ENCODE results near the gene AKT3. TPM values are rescaled to one million over a fixed set of nuclear protein-coding genes. Genes with fewer than 3 reads are reported as not detected.

Gene AKT3
- total RNA-seq (10 to 100 TPM; 80.4 to 88.5 TPM), total RNA-seq (28.0 to 374 (median 157) reads per million in 172 experiments)
- polyA plus RNA-seq (2013, experiment 1 of 2), result 21.0 TPM
- polyA plus RNA-seq (2013, experiment 2 of 2), result 27.3 TPM

DNA sequence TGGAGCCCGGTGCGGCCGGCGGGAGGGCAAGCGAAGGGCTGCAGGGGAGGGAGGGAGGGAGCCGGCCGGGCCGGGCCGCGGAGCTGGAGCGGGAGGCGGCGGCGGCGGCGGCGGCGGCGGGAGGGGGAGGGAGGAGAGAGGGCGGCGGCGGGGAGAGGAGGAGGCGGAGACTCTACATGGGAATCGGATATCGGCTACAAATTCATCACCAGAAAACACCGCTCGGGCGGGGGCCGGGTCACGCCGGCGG, at the start of gene AKT3:
Gene AKT3 (minus strand): TSS at position 42 of the 250 bp plus-strand sequence. CDS start 7,073 bp downstream, outside the sequence.
- no peaks in the 10 kb centered on the region for H3K9me3 ChIP-seq (ENCODE audit: control insufficient read depth in 1 of 2, insufficient read depth in 1 of 2, low read length in 2 of 2)
- ChIA-PET CTCF (interaction anchor here (1.1 kb wide), 1 partner anchor 12 kb away, joined by 3 read pairs; no protein-coding TSS in a partner anchor), POLR2A (interaction anchor here (0.6 to 3.1 kb wide), 3 partner anchors 11 to 464 kb away, joined by 3 to 28 read pairs (median 17); no protein-coding TSS in a partner anchor)
- peak within 1 kb of the TSS; percentile 61 to 92 for H3K27ac ChIP-seq (ENCODE audit: low read depth in 1 of 2, low read length in 2 of 2)
- H3K4me3 ChIP-seq (ENCODE audit: low read length), result peak within 1 kb of the TSS; percentile 64
- ATAC-seq (ENCODE audit: poor library complexity) (peak; percentile 62), DNase-seq (peak in 4 of 14 experiments; percentile 77 to 90 (median 82))
- peaks cover 16% of the 10 kb centered on the region for H3K36me3 Mint-ChIP-seq (ENCODE audit: low read depth)
- TF ChIP-seq, protein P1, sequence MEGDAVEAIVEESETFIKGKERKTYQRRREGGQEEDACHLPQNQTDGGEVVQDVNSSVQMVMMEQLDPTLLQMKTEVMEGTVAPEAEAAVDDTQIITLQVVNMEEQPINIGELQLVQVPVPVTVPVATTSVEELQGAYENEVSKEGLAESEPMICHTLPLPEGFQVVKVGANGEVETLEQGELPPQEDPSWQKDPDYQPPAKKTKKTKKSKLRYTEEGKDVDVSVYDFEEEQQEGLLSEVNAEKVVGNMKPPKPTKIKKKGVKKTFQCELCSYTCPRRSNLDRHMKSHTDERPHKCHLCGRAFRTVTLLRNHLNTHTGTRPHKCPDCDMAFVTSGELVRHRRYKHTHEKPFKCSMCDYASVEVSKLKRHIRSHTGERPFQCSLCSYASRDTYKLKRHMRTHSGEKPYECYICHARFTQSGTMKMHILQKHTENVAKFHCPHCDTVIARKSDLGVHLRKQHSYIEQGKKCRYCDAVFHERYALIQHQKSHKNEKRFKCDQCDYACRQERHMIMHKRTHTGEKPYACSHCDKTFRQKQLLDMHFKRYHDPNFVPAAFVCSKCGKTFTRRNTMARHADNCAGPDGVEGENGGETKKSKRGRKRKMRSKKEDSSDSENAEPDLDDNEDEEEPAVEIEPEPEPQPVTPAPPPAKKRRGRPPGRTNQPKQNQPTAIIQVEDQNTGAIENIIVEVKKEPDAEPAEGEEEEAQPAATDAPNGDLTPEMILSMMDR (IDR thresholded peaks at IDR 0.05), result no peak
- H3K27me3 ChIP-seq (ENCODE audit: control insufficient read depth in 1 of 2, insufficient read depth in 2 of 2, low read length in 2 of 2), result no peaks in the 10 kb centered on the region
- peaks cover 44% of the 10 kb centered on the region for H3K4me1 Mint-ChIP-seq (ENCODE audit: low read depth)
- peak within 1 kb of the TSS; percentile 99 for H3K4me3 Mint-ChIP-seq
- H3K9me3 Mint-ChIP-seq, result no peaks in the 10 kb centered on the region
- H3K4me1 ChIP-seq (ENCODE audit: insufficient read depth, low read length), result peaks cover 6% of the 10 kb centered on the region
- H3K27ac Mint-ChIP-seq, result peak within 1 kb of the TSS; percentile 100
- H3K27me3 Mint-ChIP-seq, result no peaks in the 10 kb centered on the region
- intact Hi-C loops (cut with DNase I, micrococcal nuclease), result loop anchor here (1.0 to 10.0 kb wide), 2 partner anchors 198 to 225 kb away; no protein-coding TSS in a partner anchor
- no peaks in the 10 kb centered on the region for H3K36me3 ChIP-seq (ENCODE audit: insufficient read depth, low read length)

DNA sequence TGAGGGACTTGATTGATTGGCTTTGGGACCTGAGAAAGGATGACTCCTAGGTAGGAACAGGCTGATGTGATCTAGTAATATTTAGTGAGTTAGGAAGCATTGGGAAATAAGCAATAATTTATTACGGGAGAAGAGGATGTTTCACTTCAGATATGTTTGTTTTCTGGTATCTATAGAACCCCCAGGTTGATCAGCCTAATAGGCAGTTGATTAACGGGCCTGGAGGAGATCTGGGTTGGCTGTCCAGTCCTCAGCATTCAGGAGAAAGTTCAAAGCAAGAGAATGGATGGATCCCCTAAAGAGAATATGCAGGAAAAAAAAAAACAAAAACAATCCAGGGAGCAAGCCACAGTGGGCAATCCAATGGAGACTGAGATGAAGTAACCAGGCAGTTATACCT, 48.2 kb upstream of the AKT3 start:
- ATAC-seq (ENCODE audit: poor library complexity), result no peak
- no peak overlapping the region for H3K27ac ChIP-seq (ENCODE audit: low read depth in 1 of 2, low read length in 2 of 2)
- H3K4me1 ChIP-seq (ENCODE audit: insufficient read depth, low read length), result no peaks in the 10 kb centered on the region
- H3K4me3 Mint-ChIP-seq, result no peak overlapping the region
- peaks cover 21% of the 10 kb centered on the region for H3K27me3 Mint-ChIP-seq
- POLR2A ChIA-PET, result no interaction called here
- no peak for DNase-seq
- H3K9me3 Mint-ChIP-seq, result no peaks in the 10 kb centered on the region
- no peaks in the 10 kb centered on the region for H3K36me3 Mint-ChIP-seq (ENCODE audit: low read depth)
- intact Hi-C loops (cut with DNase I, micrococcal nuclease), result no loop called here
- CTCF ChIA-PET, result no interaction called here
- H3K36me3 ChIP-seq (ENCODE audit: insufficient read depth, low read length), result no peaks in the 10 kb centered on the region
- H3K4me1 Mint-ChIP-seq (ENCODE audit: low read depth), result no peaks in the 10 kb centered on the region
- TF ChIP-seq, protein P1 (IDR thresholded peaks at IDR 0.05), result no peak
- H3K9me3 ChIP-seq (ENCODE audit: control insufficient read depth in 1 of 2, insufficient read depth in 1 of 2, low read length in 2 of 2), result no peaks in the 10 kb centered on the region
- H3K27ac Mint-ChIP-seq, result no peak overlapping the region
- no peak overlapping the region for H3K4me3 ChIP-seq (ENCODE audit: low read length)
- no peaks in the 10 kb centered on the region for H3K27me3 ChIP-seq (ENCODE audit: control insufficient read depth in 1 of 2, insufficient read depth in 2 of 2, low read length in 2 of 2)

DNA sequence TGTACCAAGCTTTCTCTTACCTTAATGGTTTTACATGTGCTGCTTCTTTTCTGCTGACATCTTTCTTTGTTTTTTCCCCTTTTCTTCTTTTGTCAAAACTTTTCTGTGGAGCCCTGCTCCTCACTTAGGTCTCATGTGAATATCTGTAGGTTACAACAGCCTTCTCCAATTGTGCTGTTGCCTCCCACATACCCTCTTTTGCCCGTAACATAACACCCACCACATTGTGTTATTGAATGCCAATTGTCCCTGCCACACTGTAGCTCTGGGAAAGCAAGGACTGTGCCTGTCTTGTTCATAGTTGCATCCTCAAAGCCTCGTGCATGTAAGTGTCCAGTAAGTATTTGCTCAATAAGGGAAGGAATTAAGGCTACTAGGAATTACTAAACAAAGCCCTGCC, 46.3 kb upstream of the AKT3 start:
- ATAC-seq (ENCODE audit: poor library complexity) (no peak), DNase-seq (no peak)
- Mint-ChIP-seq H3K27ac (no peak overlapping the region), H3K36me3 (ENCODE audit: low read depth) (no peaks in the 10 kb centered on the region), H3K9me3 (no peaks in the 10 kb centered on the region), H3K4me1 (ENCODE audit: low read depth) (no peaks in the 10 kb centered on the region), H3K27me3 (peaks cover 16% of the 10 kb centered on the region), H3K4me3 (no peak overlapping the region)
- Histone ChIP-seq H3K36me3 (ENCODE audit: insufficient read depth, low read length) (no peaks in the 10 kb centered on the region), H3K9me3 (ENCODE audit: control insufficient read depth in 1 of 2, insufficient read depth in 1 of 2, low read length in 2 of 2) (no peaks in the 10 kb centered on the region), H3K27me3 (ENCODE audit: control insufficient read depth in 1 of 2, insufficient read depth in 2 of 2, low read length in 2 of 2) (no peaks in the 10 kb centered on the region), H3K4me1 (ENCODE audit: insufficient read depth, low read length) (no peaks in the 10 kb centered on the region), H3K27ac (ENCODE audit: low read depth in 1 of 2, low read length in 2 of 2) (no peak overlapping the region), H3K4me3 (ENCODE audit: low read length) (no peak overlapping the region)
- CTCF ChIA-PET, result interaction anchor here (0.9 kb wide), 1 partner anchor 135 kb away, joined by 3 read pairs; no protein-coding TSS in a partner anchor
- POLR2A ChIA-PET, result no interaction called here
- TF ChIP-seq, protein P1 (IDR thresholded peaks at IDR 0.05), result no peak
- intact Hi-C loops (cut with DNase I, micrococcal nuclease), result no loop called here
